Adrenal gland (tissue), 12 donors: ENCODE data around the gene ANTXRL. TPM values are rescaled to one million over a fixed set of nuclear protein-coding genes. Genes with fewer than 3 reads are reported as not detected.
A peak's percentile ranks its signal among the peaks of the same experiment; 100 is the strongest.

ENCODE experiments used
- DNase-seq, 7 donors: peaks; one replicate each; pipeline ENCODE4 v3.0.0-alpha.2; 2019 to 2020
- H3K27ac ChIP-seq, 5 donors: fragments of 200-600 bp; sonication (generic) in 4 of 5; 1 replicate in 3 of 5; 2 replicates in 2 of 5; pipeline versions ENCODE4 v1.5.1 to v1.8.0; 2016 to 2020; ENCODE audit warnings: mild to moderate bottlenecking in 1 of 5
- H3K27me3 ChIP-seq: fragments of 200-600 bp; 2 replicates; pipeline ENCODE4 v1.8.0; 2021
- H3K36me3 ChIP-seq, 2 donors: fragments of 200-600 bp; replicated peaks in 1 of 2; 1 replicate in 1 of 2; 2 replicates in 1 of 2; pipeline versions ENCODE4 v1.5.1 to v1.8.0; 2018 to 2022
- H3K4me1 ChIP-seq, 2 donors: fragments of 200-600 bp; replicated peaks in 1 of 2; 1 replicate in 1 of 2; 2 replicates in 1 of 2; pipeline versions ENCODE4 v1.5.1 to v1.8.0; 2018 to 2021
- H3K4me3 ChIP-seq, 4 donors: fragments of 200-600 bp; sonication (generic) in 3 of 4; one replicate each; pipeline ENCODE4 v1.5.1; 2016 to 2018
- H3K9me3 ChIP-seq, 3 donors: fragments of 200-600 bp; sonication (generic) in 1 of 3; replicated peaks in 1 of 3; 1 replicate in 2 of 3; 2 replicates in 1 of 3; pipeline versions ENCODE4 v1.5.1 to v1.8.0; 2016 to 2021
- POLR2A ChIP-seq, 2 donors: fragments of 450-650 bp; IDR thresholded peaks; one replicate each; pipeline ENCODE4 v1.6.1; 2017; ENCODE audit warnings: antibody characterized with exemption in 2 of 2, mild to moderate bottlenecking in 2 of 2, moderate library complexity in 1 of 2
- WGBS, 4 donors: extraction: QIAGEN DNeasy Blood & Tissue Kit in 2 of 4; methylation state at CpG; one replicate each; pipeline versions ENCODE4 v1.1.5 to v1.1.7; 2013 to 2017; 5-methylcytosine and 5-hydroxymethylcytosine counted together
- intact Hi-C, 2 donors: fragments of 100-400 bp; cut with DNase I; formaldehyde crosslinking; loops; one replicate each; pipeline versions ENCODE4 v1.14.1 to v1.15.0; 2022 to 2023
- polyA plus RNA-seq, 3 donors: library from polyadenylated mRNA; stranded (reverse); fragments of 200-250 nt in 2 of 3; fragments of 350-450 nt in 1 of 3; fragmentation: Illumina TruSeq in 1 of 3; extraction: RNeasy Lipid Tissue Mini Kit (QIAGEN cat#74804) in 1 of 3; gene quantifications; one replicate each; pipeline ENCODE4 v1.2.3, GENCODE V29; 2013 to 2014
- total RNA-seq, 9 donors: library from RNA; depleted of rRNA in 4 of 9; stranded (reverse); fragments of >200 nt in 4 of 9; fragments of 120-200 nt in 1 of 9; fragmentation: NEBNext Ultra II Directional in 1 of 9; extraction: Animal tissue kit (Norgen Biotek cat#: 25700) in 1 of 9; gene quantifications; one replicate each; pipeline versions ENCODE4 v1.1.0 to v1.2.4, GENCODE V29; 2013 to 2023
- TF ChIP-seq, protein P1 (sequence below), 6 experiments: fragments of 450-650 bp in 4 of 6; fragments of 200-600 bp in 2 of 6; sonication (generic) in 1 of 6; IDR thresholded peaks; 1 replicate in 5 of 6; 2 replicates in 1 of 6; pipeline versions ENCODE4 v1.5.1 to v1.8.0; 2016 to 2021; ENCODE audit warnings: antibody characterized with exemption in 6 of 6, mild to moderate bottlenecking in 2 of 6, moderate library complexity in 1 of 6
- donor health status: healthy with polysubstance abuse.
- donor health status: Bipolar disorder and iron deficiency.
- donor health status: DM: yes; HTN: yes; CAD: no.
- donor health status: DM: no; HTN: no; CAD: no.
- donor health status: DM: no; HTN: no; CAD: no.
- donor health status: DM: yes; HTN: yes; CAD: no.

The ANTXRL gene
- total and polyA plus RNA-seq, 12 donors, result 0.11 to 1.3 (median 0.43) TPM; not detected in 6

DNA sequence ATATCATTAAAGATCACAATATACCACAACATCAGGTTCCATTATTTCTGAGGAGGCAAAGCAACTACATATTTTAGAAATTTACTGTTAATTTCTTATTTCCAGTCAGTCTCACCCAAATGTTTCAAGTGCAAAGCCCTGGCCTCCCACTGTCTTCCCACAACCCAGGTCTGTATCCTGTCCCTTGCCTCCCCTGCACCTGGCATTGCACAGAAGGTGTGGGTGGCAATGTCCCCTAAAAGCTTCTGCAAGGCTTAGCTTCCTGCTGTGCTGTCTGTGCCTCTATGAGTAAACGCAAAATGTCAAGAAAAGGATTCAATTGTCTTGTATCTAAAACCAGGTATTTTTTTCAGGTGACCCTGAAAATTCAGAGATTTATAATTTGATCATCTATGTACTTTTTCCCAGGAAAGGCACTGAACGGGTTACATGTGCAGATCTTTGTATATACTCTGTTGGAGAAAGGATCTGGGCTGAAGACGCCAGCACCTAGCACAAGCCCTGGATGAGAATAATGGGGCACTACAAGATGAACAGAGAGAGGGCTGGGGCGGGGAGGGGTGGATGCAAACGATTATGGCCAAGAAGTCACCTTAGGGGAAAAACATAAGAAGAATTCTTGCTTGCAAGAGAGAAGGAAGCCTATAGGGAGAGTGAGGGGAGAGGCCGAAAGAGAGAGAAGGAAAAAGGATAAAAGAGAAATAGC, 3.1 kb upstream of the ANTXRL start:
- Histone ChIP-seq H3K9me3 (no peaks in the 10 kb centered on the region), H3K27ac (peak overlapping the region in 1 of 5 donors; percentile 70), H3K4me3 (peak overlapping the region in 2 of 4 donors; percentile 42 to 84), H3K4me1 (peaks cover 10 to 14% of the 10 kb centered on the region in 2 donors), H3K27me3 (no peaks in the 10 kb centered on the region), H3K36me3 (no peaks in the 10 kb centered on the region)
- intact Hi-C loops, result loop anchor here in 1 of 2 donors (5.0 kb wide), 1 partner anchor 1099 kb away; the partner anchor contains the start of gene ZNF488
- peak in 2 of 7 donors; percentile 11 to 42 for DNase-seq
- TF ChIP-seq, protein P1, sequence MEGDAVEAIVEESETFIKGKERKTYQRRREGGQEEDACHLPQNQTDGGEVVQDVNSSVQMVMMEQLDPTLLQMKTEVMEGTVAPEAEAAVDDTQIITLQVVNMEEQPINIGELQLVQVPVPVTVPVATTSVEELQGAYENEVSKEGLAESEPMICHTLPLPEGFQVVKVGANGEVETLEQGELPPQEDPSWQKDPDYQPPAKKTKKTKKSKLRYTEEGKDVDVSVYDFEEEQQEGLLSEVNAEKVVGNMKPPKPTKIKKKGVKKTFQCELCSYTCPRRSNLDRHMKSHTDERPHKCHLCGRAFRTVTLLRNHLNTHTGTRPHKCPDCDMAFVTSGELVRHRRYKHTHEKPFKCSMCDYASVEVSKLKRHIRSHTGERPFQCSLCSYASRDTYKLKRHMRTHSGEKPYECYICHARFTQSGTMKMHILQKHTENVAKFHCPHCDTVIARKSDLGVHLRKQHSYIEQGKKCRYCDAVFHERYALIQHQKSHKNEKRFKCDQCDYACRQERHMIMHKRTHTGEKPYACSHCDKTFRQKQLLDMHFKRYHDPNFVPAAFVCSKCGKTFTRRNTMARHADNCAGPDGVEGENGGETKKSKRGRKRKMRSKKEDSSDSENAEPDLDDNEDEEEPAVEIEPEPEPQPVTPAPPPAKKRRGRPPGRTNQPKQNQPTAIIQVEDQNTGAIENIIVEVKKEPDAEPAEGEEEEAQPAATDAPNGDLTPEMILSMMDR (IDR thresholded peaks at IDR 0.05), result no peak
- TF ChIP-seq POLR2A (IDR thresholded peaks at IDR 0.05), result no peak
- WGBS, 4 donors, result 46 to 71% (median 59%) methylated on average over 6 of the region's 6 CpGs

- WGBS, 4 donors, result 3 to 5% (median 4%) methylated on average over 29 to 82 of the region's 82 CpGs
- no peaks in the 10 kb centered on the region for H3K27me3 ChIP-seq
- peak in 1 of 2 donors; percentile 35 for TF ChIP-seq POLR2A (IDR thresholded peaks at IDR 0.05)
- TF ChIP-seq, protein P1 (IDR thresholded peaks at IDR 0.05), result no peak
- intact Hi-C loops, result loop anchor here (5.0 kb wide), 1 partner anchor 1098 kb away; the partner anchor contains the start of gene ZNF488 (in 2 of the 2)
- H3K4me1 ChIP-seq, result peaks cover 10 to 14% of the 10 kb centered on the region in 2 donors
- peak overlapping the region in 3 of 4 donors; percentile 33 to 84 (median 42) for H3K4me3 ChIP-seq
- no peaks in the 10 kb centered on the region for H3K36me3 ChIP-seq
- H3K9me3 ChIP-seq, result no peaks in the 10 kb centered on the region
- H3K27ac ChIP-seq, result peak overlapping the region in 3 of 5 donors; percentile 33 to 74 (median 70)
- DNase-seq, result peak; percentile 71 to 87 (median 83)
Measured at GRCh38 chr10:46284286-46285229, 2.2 kb upstream of the ANTXRL start.

- 66 to 79% (median 72%) methylated on average over 3 of the region's 3 CpGs for WGBS, 4 donors
- no peaks in the 10 kb centered on the region for H3K9me3 ChIP-seq
- H3K4me3 ChIP-seq, result peak overlapping the region in 1 of 4 donors; percentile 84
- H3K27me3 ChIP-seq, result no peaks in the 10 kb centered on the region
- intact Hi-C loops, result loop anchor here in 1 of 2 donors (5.0 kb wide), 1 partner anchor 1097 kb away; the partner anchor contains the start of gene ZNF488
- H3K36me3 ChIP-seq, result no peaks in the 10 kb centered on the region
- H3K27ac ChIP-seq, result peak overlapping the region in 1 of 5 donors; percentile 33
- no peak for TF ChIP-seq POLR2A (IDR thresholded peaks at IDR 0.05)
- TF ChIP-seq, protein P1 (IDR thresholded peaks at IDR 0.05), result no peak
- no peak for DNase-seq
- H3K4me1 ChIP-seq, result peaks cover 10 to 14% of the 10 kb centered on the region in 2 donors
Measured at GRCh38 chr10:46285300-46285699, 1.5 kb upstream of the ANTXRL start.
